Neural cell (in vitro differentiated cells): ENCODE results near the gene IMPACT. TPM values are rescaled to one million over a fixed set of nuclear protein-coding genes. Genes with fewer than 3 reads are reported as not detected.

ENCODE experiments used
- H2AFZ ChIP-seq: fragments of 200-600, 300-800 bp; sonication (generic), shearing (Covaris generic); 2 replicates; pipeline ENCODE4 v1.6.0; 2014; ENCODE audit warnings: low read depth, mild to moderate bottlenecking, antibody characterized with exemption, low read length, moderate library complexity
- H3F3A ChIP-seq: fragments of 200-600 bp; shearing (Covaris generic); 2 replicates; pipeline ENCODE4 v1.6.1; 2016; ENCODE audit warnings: mild to moderate bottlenecking, moderate library complexity, mixed read lengths, antibody characterized with exemption, low read length; ENCODE audit not compliant: insufficient read depth, poor library complexity, severe bottlenecking
- H3K27ac ChIP-seq: fragments of 200-600, 300-800 bp; sonication (generic), shearing (Covaris generic); 2 replicates; pipeline ENCODE4 v1.5.1; 2014; ENCODE audit warnings: mild to moderate bottlenecking, low read length, moderate library complexity
- H3K27me3 ChIP-seq: fragments of 300-800, 200-600 bp; sonication (generic), shearing (Covaris generic); 2 replicates; pipeline ENCODE4 v1.6.0; 2014; ENCODE audit warnings: mild to moderate bottlenecking, low read depth, low read length, moderate library complexity; ENCODE audit not compliant: insufficient read depth
- H3K36me3 ChIP-seq: fragments of 300-800, 200-600 bp; sonication (generic), shearing (Covaris generic); 2 replicates; pipeline ENCODE4 v1.5.1; 2014; ENCODE audit warnings: mild to moderate bottlenecking, antibody characterized with exemption, low read length, moderate library complexity; ENCODE audit not compliant: insufficient read depth
- H3K4me2 ChIP-seq: fragments of 300-800, 200-600 bp; sonication (generic), shearing (Covaris generic); 2 replicates; pipeline ENCODE4 v1.6.0; 2014; ENCODE audit warnings: mild to moderate bottlenecking, low read length
- H3K4me3 ChIP-seq: fragments of 300-800, 200-600 bp; sonication (generic), shearing (Covaris generic); 2 replicates; pipeline ENCODE4 v1.5.1; 2014; ENCODE audit warnings: mild to moderate bottlenecking, low read length, moderate library complexity
- H3K79me2 ChIP-seq: fragments of 200-600 bp; shearing (Covaris generic); replicated peaks from 2 replicates; pipeline ENCODE4 v1.6.0; 2014; ENCODE audit warnings: mild to moderate bottlenecking, low read length, moderate library complexity; ENCODE audit not compliant: insufficient read depth
- H3K9ac ChIP-seq: fragments of 300-800, 200-600 bp; sonication (generic), shearing (Covaris generic); 2 replicates; pipeline ENCODE4 v1.6.1; 2016; ENCODE audit warnings: mild to moderate bottlenecking, low read length, mixed read lengths
- H3K9me2 ChIP-seq: fragments of 200-600 bp; shearing (Covaris generic); 2 replicates; pipeline ENCODE4 v1.6.1; 2016; ENCODE audit warnings: mild to moderate bottlenecking, low read length, mixed read lengths; ENCODE audit not compliant: insufficient read depth
- H3K9me3 ChIP-seq: fragments of 200-600, 300-800 bp; sonication (generic), shearing (Covaris generic); 2 replicates; pipeline ENCODE4 v1.6.1; 2016; ENCODE audit warnings: mild to moderate bottlenecking, mixed run types, low read length, moderate library complexity, mixed read lengths
- H4K20me1 ChIP-seq: fragments of 200-600 bp; shearing (Covaris generic); 2 replicates; pipeline ENCODE4 v1.6.1; 2016; ENCODE audit warnings: mild to moderate bottlenecking, mixed run types; ENCODE audit not compliant: insufficient read depth
- EP300 ChIP-seq: fragments of 450-650 bp; conservative IDR thresholded peaks from 2 replicates; pipeline ENCODE4 v1.6.1; 2014; ENCODE audit warnings: antibody characterized with exemption, mild to moderate bottlenecking, moderate library complexity; ENCODE audit not compliant: poor library complexity, severe bottlenecking
- EZH2 ChIP-seq: fragments of 200-600, 300-800 bp; shearing (Covaris generic), sonication (generic); IDR thresholded peaks from 2 replicates; pipeline ENCODE4 v1.6.1; 2014; ENCODE audit warnings: antibody characterized with exemption, low read length, borderline replicate concordance, mild to moderate bottlenecking; ENCODE audit not compliant: insufficient read depth, poor library complexity, severe bottlenecking
- MXI1 ChIP-seq: fragments of 450-650 bp; conservative IDR thresholded peaks from 2 replicates; pipeline ENCODE4 v1.6.1; 2014; ENCODE audit warnings: antibody characterized with exemption, mild to moderate bottlenecking; ENCODE audit not compliant: poor library complexity, severe bottlenecking
- POLR2AphosphoS5 ChIP-seq: IDR thresholded peaks from 2 replicates; pipeline ENCODE4 v1.6.1; 2012
- RAD21 ChIP-seq: fragments of 450-650 bp; conservative IDR thresholded peaks from 2 replicates; pipeline ENCODE4 v1.6.1; 2014; ENCODE audit warnings: antibody characterized with exemption, mild to moderate bottlenecking, moderate library complexity
- SMC3 ChIP-seq: fragments of 450-650 bp; conservative IDR thresholded peaks from 2 replicates; pipeline ENCODE4 v1.6.1; 2014; ENCODE audit warnings: antibody characterized with exemption, mild to moderate bottlenecking, moderate library complexity; ENCODE audit not compliant: poor library complexity
- TAF1 ChIP-seq: IDR thresholded peaks from 2 replicates; pipeline ENCODE4 v1.6.1; 2012; ENCODE audit warnings: low read depth
- polyA plus RNA-seq: library from polyadenylated mRNA; depleted of rRNA; stranded (reverse); fragments of >200 nt; gene quantifications from 2 replicates; pipeline ENCODE4 v1.2.3, GENCODE V29; 2014
- TF ChIP-seq, protein P1 (sequence below): IDR thresholded peaks from 2 replicates; pipeline ENCODE4 v1.6.1; 2012; ENCODE audit warnings: borderline replicate concordance
- TF ChIP-seq, protein P2 (sequence below): fragments of 450-650 bp; IDR thresholded peaks from 2 replicates; pipeline ENCODE4 v1.5.1; 2014; ENCODE audit warnings: antibody characterized with exemption, mild to moderate bottlenecking, moderate library complexity; ENCODE audit not compliant: poor library complexity, severe bottlenecking

Gene IMPACT
- polyA plus RNA-seq, 1 donor from 2014 or later, result 31.1 TPM

DNA sequence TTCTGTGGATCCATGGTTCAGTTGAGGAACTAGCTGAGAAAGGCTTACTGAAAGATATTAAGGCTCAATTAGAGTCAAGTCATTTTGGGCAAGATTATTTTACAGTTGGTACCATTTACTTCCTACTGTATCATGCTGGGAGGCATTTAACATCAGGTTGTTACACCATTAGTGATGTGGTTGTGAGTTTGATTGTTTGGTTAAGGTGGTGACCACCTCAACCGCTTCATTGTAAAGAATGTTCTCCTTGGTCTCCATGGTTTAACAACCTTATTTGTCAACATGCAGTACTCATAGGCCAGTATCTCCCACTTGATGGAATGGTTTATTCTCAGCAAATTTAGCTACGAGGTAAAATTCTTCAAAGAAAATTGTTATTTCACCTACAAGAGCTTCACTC lies 68.1 kb downstream of the IMPACT start:
- TF ChIP-seq SMC3 (no peak), TAF1 (no peak), MXI1 (no peak), RAD21 (no peak), POLR2AphosphoS5 (no peak), EP300 (no peak), EZH2 (no peak)
- TF ChIP-seq, protein P1, sequence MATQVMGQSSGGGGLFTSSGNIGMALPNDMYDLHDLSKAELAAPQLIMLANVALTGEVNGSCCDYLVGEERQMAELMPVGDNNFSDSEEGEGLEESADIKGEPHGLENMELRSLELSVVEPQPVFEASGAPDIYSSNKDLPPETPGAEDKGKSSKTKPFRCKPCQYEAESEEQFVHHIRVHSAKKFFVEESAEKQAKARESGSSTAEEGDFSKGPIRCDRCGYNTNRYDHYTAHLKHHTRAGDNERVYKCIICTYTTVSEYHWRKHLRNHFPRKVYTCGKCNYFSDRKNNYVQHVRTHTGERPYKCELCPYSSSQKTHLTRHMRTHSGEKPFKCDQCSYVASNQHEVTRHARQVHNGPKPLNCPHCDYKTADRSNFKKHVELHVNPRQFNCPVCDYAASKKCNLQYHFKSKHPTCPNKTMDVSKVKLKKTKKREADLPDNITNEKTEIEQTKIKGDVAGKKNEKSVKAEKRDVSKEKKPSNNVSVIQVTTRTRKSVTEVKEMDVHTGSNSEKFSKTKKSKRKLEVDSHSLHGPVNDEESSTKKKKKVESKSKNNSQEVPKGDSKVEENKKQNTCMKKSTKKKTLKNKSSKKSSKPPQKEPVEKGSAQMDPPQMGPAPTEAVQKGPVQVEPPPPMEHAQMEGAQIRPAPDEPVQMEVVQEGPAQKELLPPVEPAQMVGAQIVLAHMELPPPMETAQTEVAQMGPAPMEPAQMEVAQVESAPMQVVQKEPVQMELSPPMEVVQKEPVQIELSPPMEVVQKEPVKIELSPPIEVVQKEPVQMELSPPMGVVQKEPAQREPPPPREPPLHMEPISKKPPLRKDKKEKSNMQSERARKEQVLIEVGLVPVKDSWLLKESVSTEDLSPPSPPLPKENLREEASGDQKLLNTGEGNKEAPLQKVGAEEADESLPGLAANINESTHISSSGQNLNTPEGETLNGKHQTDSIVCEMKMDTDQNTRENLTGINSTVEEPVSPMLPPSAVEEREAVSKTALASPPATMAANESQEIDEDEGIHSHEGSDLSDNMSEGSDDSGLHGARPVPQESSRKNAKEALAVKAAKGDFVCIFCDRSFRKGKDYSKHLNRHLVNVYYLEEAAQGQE, result no peak
- TF ChIP-seq, protein P2, sequence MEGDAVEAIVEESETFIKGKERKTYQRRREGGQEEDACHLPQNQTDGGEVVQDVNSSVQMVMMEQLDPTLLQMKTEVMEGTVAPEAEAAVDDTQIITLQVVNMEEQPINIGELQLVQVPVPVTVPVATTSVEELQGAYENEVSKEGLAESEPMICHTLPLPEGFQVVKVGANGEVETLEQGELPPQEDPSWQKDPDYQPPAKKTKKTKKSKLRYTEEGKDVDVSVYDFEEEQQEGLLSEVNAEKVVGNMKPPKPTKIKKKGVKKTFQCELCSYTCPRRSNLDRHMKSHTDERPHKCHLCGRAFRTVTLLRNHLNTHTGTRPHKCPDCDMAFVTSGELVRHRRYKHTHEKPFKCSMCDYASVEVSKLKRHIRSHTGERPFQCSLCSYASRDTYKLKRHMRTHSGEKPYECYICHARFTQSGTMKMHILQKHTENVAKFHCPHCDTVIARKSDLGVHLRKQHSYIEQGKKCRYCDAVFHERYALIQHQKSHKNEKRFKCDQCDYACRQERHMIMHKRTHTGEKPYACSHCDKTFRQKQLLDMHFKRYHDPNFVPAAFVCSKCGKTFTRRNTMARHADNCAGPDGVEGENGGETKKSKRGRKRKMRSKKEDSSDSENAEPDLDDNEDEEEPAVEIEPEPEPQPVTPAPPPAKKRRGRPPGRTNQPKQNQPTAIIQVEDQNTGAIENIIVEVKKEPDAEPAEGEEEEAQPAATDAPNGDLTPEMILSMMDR, result no peak
- no peak overlapping the region for H2AFZ ChIP-seq
- no peaks in the 10 kb centered on the region for H3K9me2 ChIP-seq
- H4K20me1 ChIP-seq, result no peaks in the 10 kb centered on the region
- H3K36me3 ChIP-seq, result no peaks in the 10 kb centered on the region
- H3K9ac ChIP-seq, result no peak overlapping the region
- no peaks in the 10 kb centered on the region for H3F3A ChIP-seq
- no peak overlapping the region for H3K4me2 ChIP-seq
- H3K27ac ChIP-seq, result no peak overlapping the region
- no peak overlapping the region for H3K4me3 ChIP-seq
- no peaks in the 10 kb centered on the region for H3K9me3 ChIP-seq
- no peaks in the 10 kb centered on the region for H3K27me3 ChIP-seq
- H3K79me2 ChIP-seq, result no peaks in the 10 kb centered on the region

DNA sequence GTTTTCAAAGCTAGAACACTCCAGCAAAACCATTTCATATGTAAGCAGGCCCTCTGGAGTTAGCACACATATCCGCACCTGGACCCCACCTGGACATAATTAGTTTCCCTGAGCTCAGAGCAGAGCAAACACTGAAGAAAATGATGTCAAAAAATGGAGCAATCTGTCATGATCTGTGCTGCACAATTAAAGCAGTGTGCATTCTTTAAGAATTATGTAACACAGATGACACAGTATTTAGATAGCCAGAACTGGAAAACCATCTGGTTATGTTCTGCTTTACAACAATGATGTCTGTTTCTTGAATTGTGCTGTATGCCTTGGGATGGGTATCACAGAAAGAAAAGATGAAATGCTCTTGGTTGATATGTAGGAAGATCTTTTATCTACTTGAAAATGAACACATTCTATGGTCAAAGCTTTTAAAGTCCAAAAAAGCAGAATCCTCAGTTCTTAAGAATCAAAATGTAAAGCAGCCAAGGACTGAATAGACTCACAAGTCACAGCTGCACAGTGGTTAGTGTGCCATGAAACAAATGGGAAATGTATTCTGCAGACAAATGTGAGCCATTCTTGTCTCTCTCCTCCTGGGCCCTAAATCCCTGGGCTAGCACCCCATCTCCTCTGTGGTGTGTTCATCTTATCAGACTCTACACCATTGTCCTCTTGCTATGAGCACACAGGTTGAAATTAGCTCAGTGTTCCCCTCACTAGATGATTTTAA lies 70.7 kb downstream of the IMPACT start:
- TF ChIP-seq POLR2AphosphoS5 (no peak), RAD21 (no peak), TAF1 (no peak), EZH2 (no peak), SMC3 (no peak), MXI1 (no peak)
- TF ChIP-seq, protein P1, result no peak
- TF ChIP-seq, protein P2, result no peak
- Histone ChIP-seq H3K4me3 (no peak overlapping the region), H4K20me1 (no peaks in the 10 kb centered on the region), H2AFZ (no peak overlapping the region), H3F3A (no peaks in the 10 kb centered on the region), H3K27me3 (no peaks in the 10 kb centered on the region), H3K9me3 (no peaks in the 10 kb centered on the region), H3K4me2 (no peak overlapping the region), H3K79me2 (no peaks in the 10 kb centered on the region), H3K36me3 (no peaks in the 10 kb centered on the region), H3K27ac (no peak overlapping the region), H3K9ac (no peak overlapping the region), H3K9me2 (no peaks in the 10 kb centered on the region)
